Measurements from ENCODE around the gene MAPKBP1.

GRCh38 chr15:41801185-41801584 lies 26.9 kb downstream of the MAPKBP1 start:
- TF ChIP-seq CTCF (conservative IDR thresholded peaks at IDR 0.05; ENCODE audit: low read depth, low read length) (no peak), EZH2 (IDR thresholded peaks at IDR 0.05; ENCODE audit: borderline replicate concordance, low read depth, low read length, poor library complexity, severe bottlenecking) (no peak)

All from A673 (cell line).